ENCODE measurements around the gene CCR5AS.
"Not testable (repeated sequence)": the region's sequence is repeated elsewhere in the genome, so short reads cannot be mapped to it uniquely, and the experiment has no call there.

Gene CCR5AS

DNA sequence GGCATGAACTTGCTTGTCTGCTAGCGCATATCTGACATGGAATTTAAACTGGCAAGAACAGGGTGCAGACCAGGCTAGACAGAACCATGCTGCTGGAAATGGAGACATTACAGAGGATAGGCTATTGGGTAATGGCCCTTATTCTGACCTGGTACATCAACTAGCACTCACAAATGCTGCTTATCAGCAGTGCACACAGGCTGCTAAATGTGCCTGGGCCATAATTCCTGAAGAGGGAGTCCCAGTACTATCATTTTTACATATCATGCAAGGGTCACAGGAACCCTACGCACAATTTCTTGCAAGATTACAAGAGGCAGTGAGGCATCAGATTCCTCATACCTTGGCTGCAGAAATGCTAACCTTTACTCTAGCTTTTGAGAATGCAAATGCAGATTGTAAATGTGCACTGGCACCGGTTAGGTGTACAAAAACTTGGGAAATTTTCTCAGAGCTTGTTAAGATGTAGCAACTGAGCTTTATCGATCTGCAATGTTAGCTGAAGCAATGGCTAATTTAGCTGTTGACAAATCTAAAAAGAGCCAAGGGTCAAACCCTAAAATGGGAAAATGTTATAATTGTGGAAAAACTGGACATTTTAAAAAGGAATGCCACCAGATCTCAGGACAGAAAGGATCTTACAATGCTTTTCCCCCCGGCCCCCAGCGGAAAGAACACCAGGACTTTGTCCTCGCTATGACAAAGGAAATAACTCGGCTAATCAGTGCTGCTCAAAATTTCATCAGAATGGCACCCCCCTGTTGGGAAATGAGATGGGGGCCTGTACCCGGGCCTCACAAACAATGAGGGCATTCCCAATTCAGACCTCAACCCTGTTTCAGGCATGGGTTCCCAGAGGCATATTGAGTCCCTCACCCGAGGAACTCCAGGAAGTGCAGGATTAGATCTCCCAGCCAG lies 21.3 kb upstream of the CCR5AS start:
- DNase-seq = no peak

- not testable (repeated sequence) for DNase-seq
These were observed 20.5 kb upstream of the CCR5AS start for GRCh38 chr3:46427404-46427803.

DNA sequence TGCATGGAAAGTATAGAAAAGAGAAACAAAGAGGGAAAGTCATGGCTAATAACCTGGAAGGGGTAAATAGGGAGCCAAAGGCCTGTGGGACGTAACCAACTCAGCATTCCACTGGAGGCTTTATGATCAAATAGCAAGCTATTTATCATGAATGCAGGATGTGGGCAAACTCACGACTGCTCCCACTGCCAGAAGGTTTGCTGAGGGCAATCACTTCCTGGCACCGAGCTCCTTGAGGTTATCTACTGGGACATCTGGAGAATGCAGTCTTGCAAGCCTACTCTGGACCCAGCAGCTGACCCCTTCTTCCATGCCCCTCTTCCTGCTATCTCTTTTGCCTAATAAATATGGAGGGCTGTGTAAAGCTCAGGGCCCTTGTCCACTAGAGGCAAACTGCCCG lies 19.6 kb upstream of the CCR5AS start:
- DNase-seq = not testable (repeated sequence)

DNA sequence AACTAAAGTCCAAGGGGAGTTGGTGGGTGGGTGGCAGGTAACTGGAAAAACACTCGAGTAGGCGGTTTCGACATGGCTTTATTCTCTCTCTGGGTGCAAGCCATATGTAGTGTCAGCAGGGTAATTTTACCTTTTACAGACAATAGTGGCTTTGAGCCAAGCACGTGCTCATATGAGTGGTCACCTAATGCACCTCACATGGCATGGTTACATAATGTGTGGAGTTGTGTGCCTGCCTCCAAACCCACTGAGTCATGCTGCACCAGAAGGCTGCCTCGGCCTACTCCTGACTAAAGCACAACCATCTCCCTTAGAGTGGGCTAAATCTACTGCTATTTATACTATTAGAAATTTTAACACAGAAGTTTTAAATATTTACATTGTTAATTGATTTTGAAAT lies 16.7 kb upstream of the CCR5AS start:
- no peak for DNase-seq

- DNase-seq = no peak
These were observed 15.8 kb upstream of the CCR5AS start for GRCh38 chr3:46422617-46423016.

DNA sequence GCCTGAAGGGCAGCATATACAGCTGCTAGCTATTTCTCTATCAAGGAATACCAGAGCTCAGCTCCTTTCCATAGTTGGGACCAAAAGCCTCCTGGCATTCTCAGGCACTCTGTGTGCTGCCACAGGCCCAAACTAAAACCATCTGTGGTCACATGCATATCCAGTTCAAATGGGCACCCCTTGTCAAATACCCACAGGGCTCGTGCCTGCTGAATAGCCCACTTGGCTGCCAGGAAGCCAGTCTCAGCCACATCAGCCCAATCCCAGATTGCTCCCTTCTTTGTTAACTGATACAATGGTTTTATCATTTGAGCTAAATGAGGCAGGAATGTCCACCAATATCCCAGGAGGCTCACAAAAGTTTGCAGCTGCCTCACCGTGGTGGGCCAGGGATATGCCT lies 14.1 kb upstream of the CCR5AS start:
- no peak for DNase-seq

GRCh38 chr3:46419816-46420215 lies 12.9 kb upstream of the CCR5AS start:
- no peak for DNase-seq

DNA sequence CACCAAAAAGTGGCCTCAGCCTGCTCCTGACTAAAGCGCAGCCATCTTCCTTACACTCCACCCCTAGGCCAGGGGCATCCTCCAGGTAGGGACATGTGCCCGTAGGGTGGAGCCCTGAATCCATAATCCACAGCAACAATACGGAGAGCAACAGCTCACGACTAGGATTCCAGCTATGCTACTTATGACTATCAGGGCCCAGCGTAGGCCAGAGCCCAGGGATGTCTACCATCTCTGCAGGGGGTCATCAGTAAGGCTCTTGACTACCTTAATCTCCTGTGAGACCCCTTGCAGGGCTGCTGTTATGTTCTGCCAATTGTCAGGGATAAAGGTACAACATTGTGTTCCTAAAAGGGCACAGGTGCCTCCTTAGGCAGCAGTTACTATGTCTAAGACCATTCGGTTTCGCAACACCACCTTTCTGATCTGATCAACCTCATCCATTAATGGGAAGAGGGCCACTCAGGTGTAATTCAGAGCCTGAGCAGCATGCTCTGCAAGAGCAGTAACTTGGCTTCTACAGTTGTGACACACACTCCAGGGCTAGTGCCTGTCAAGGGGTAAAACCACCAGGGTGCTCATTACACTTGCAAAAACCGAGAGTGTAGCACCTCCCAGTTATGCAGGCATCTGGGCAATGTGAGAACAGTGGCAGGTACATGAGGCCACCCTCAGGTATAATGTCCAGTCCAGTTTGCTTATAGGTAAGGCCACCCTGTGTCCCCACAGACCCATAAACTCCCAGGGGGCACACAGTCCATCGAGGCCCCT lies 11.2 kb upstream of the CCR5AS start:
- DNase-seq = no peak

DNA sequence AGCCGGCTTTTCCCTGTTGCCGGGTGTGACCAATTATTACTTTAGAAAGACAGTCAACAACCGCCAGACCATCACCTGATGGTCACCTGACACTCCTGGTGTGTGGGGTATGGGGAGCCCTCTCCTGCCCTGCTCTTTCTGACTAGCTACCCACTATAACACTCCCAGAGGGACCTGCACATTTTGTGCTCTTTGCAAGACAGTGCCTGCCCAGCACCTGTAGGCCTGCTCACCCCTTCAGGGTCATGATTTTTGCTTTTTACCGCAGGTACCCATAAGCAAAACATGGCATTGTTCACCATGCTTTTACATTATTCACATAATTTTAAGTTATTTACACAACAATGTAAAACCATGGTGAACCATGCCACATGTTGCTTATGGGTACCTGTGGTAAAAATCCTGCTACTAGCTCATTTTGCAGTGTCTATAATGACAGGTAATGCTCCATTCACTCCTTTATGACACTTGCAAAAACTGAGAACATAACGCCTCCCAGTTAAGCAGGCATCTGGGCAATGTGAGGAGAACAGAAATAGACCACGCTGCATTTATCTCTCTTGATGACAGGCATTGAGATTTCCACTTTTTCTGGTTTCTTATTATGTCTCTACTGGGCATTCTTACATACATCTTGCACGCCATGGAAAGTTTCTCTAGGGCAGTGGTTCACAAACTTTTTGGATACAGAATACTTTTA lies 10.1 kb upstream of the CCR5AS start:
- DNase-seq = no peak

GRCh38 chr3:46416125-46416810 lies 9.4 kb upstream of the CCR5AS start:
- no peak for DNase-seq

- no peak for DNase-seq
These were observed 7.9 kb upstream of the CCR5AS start for GRCh38 chr3:46414739-46415138.

DNA sequence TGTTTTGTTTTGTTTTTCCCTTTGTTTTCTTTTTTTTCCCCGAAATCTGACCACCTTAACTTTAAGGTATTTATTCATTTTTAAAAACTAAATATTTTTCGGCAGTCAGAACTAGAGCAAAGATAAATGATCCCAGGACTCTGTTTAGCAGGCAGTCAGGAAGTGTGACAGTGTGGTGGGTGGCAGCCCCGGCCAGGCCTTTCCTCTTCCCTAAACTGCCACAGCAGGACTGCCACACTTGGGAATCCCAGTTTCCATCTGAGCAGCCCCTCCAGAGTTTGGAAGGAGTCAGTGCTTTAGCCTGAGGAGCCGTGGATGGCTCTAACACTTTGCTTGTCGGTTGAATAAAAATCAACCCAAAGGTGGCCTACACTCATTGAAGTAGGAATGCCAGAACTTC lies 7.1 kb upstream of the CCR5AS start:
- DNase-seq = no peak

DNA sequence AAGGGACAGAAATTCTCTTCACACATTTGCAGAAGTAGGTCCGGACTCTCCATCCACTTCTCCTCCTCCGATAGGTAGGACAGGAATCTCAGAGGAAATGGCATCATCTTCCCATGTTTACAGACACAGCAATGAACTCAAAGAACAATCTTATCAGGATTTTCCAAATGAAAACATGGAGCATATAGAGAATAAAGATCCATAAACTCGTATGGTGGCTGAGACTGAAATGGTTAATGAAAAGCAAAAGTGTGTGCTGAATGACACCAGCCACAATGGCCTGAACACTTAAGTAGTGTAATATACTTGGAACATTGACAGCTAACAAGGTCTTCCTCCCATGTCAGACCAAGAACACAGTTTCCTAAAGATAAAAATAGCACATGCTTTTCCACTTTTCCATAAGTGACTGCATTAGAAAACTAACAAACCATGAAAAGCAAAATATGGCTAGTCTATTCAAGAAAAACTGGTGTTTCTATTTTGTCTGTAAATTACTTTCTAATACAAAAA lies 6.0 kb upstream of the CCR5AS start:
- no peak for DNase-seq

DNA sequence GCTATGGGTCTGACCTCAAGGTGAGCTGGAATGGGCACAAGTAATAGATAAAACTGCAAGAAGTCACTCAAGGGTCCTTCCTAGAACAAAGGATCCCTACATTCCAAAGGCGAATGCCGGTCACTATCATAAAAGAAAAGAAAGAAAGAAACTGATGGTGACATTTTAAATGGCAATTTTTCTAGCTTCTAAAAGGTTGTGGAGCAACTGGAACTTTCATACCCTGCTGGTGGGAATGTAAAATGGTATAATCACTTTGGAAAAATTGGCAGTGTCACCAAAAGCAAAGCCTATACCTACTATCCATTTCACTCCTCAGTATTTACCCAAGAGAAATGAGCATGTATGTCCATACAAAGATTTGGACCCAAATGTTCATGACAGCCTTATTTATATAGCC lies 4.4 kb upstream of the CCR5AS start:
- no peak for DNase-seq

- DNase-seq = no peak
These were observed 3.8 kb upstream of the CCR5AS start for GRCh38 chr3:46410669-46411068.

DNA sequence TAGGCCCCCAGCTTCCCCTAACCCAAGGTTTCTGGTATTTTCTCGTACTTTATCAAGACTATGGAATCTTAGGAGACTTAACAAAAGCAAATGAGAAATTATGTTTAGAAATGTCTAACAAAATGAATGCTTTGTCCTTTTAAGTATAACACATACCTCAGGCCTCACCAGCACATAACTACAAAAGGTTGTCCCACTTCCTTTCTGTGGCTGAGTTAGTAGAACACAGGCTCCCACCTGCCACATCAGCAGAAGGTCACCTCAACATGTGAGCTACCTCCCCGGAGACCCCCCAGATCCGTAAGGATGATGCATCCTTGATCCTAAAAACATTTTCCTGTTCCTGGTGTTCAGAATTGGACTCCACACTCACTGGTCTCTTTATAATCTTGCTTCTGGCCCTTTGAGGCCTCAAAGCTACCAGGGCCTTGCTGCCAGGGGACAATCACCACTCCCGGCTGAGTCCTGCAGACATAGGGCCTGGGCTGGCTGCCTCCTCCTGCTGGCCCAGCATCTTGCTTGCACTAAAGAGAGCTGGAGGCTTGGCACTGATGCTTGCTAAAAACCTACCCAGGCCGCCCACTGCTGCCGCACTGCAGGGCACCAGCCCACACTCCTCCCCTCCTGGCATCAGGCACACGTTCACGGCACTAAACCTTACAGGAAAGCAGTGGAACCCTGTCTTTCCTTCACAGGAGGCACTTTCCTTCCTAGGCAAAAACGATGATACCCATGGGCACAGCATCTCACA lies 3.0 kb upstream of the CCR5AS start:
- no peak for DNase-seq

DNA sequence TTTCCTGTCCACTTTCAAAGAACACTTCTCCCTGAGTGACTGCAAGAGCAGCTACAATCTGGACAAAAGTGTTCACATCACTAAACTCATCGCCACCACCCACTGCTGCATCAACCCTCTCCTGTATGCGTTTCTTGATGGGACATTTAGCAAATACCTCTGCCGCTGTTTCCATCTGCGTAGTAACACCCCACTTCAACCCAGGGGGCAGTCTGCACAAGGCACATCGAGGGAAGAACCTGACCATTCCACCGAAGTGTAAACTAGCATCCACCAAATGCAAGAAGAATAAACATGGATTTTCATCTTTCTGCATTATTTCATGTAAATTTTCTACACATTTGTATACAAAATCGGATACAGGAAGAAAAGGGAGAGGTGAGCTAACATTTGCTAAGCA lies 2.0 kb upstream of the CCR5AS start:
- DNase-seq = no peak

GRCh38 chr3:46407970-46408369 lies 1.1 kb upstream of the CCR5AS start:
- no peak for DNase-seq

DNA sequence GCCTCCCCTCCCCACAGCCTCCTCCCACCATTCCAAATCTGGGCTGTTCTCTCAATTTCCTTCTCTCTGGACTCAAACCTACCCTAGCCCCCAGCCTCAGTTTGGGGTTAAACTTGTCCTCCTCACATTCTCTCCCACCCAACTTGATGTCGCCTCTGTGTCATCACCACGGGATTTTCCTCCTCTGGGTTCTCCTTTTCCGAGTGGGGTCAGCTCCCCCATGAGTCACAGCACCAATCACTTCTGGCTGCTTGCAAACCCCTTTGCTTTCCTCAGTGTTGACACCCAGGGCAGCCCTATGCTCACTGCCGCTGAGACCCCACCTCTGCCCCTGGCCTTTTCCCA lies 451 bp downstream of the CCR5AS start:
- DNase-seq = no peak

DNA sequence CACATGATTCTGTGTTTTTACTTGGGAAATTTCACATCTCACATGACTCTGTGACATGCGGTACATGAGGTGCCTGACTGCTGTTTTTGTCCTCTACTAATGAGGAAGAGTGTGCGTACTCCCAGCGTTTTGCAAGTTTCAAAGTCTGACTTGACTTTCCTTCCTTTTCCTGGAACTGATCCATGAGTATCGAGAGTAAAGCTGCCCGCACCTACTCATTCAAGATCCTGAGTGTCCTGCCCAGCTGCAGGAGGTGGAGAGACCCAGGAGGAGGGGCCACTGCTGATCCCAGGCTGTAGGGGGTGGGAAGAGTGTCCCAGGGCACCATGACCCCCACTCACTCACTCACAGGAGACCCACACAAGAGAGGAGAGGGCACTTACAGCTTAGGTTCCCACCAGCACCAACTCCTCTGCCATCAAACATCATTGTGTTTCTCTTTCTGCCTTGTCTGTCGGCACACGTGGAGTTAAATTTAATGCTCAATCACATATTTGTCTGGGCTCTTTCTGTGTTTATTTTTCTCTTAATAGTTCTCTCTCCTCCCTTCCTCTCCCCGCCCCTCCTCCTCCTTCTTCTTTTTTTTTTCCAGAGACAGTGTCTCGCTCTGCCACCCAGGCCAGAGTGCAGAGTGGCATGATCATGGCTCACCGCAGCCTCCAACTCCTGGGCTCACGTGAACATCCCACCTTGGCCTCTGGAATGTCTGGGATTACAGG lies 1.4 kb downstream of the CCR5AS start:
- no peak for DNase-seq

GRCh38 chr3:46402902-46403301 lies 4.0 kb downstream of the CCR5AS start:
- not testable (repeated sequence) for DNase-seq
